H9 (cell line): ENCODE results near the gene CORO2B. TPM values are rescaled to one million over a fixed set of nuclear protein-coding genes. Genes with fewer than 3 reads are reported as not detected.

ENCODE experiments used
- DNase-seq: peaks from one replicate; pipeline ENCODE4 v3.0.0-alpha.2; 2017
- H2AFZ ChIP-seq: one replicate; pipeline ENCODE4 v1.6.1; 2013; ENCODE audit warnings: mild to moderate bottlenecking, low read length, control low read depth, moderate library complexity
- H2AK5ac ChIP-seq: 2 replicates; pipeline ENCODE4 v1.6.1; 2013; ENCODE audit warnings: low read length, control low read depth, mixed read lengths; ENCODE audit not compliant: insufficient read length
- H2BK120ac ChIP-seq: one replicate; pipeline ENCODE4 v1.6.1; 2013; ENCODE audit warnings: low read depth, mild to moderate bottlenecking, low read length, control low read depth, inconsistent platforms; ENCODE audit not compliant: poor library complexity, severe bottlenecking
- H2BK12ac ChIP-seq: 2 replicates; pipeline ENCODE4 v1.6.1; 2013; ENCODE audit warnings: low read length, control low read depth, mixed read lengths, low read depth; ENCODE audit not compliant: insufficient read length
- H2BK15ac ChIP-seq: 2 replicates; pipeline ENCODE4 v1.6.1; 2013; ENCODE audit warnings: low read depth, low read length, control low read depth
- H2BK20ac ChIP-seq: one replicate; pipeline ENCODE4 v1.6.1; 2013; ENCODE audit warnings: low read depth, mild to moderate bottlenecking, low read length, control low read depth, inconsistent platforms; ENCODE audit not compliant: poor library complexity, severe bottlenecking
- H2BK5ac ChIP-seq: 2 replicates; pipeline ENCODE4 v1.6.1; 2013; ENCODE audit warnings: low read length, control low read depth, mixed read lengths; ENCODE audit not compliant: insufficient read length
- H3K14ac ChIP-seq: 2 replicates; pipeline ENCODE4 v1.6.1; 2013; ENCODE audit warnings: low read length, control low read depth; ENCODE audit not compliant: insufficient read depth
- H3K18ac ChIP-seq: 2 replicates; pipeline ENCODE4 v1.6.1; 2013; ENCODE audit warnings: low read depth, mild to moderate bottlenecking, mixed read lengths, low read length, control low read depth; ENCODE audit not compliant: insufficient read length
- H3K23ac ChIP-seq: 2 replicates; pipeline ENCODE4 v1.6.1; 2013; ENCODE audit warnings: low read length, control low read depth, mixed read lengths, low read depth; ENCODE audit not compliant: insufficient read length
- H3K23me2 ChIP-seq: 2 replicates; pipeline ENCODE4 v1.6.1; 2013; ENCODE audit warnings: low read depth, mild to moderate bottlenecking, mixed read lengths, low read length, control low read depth; ENCODE audit not compliant: insufficient read length, poor library complexity, severe bottlenecking
- H3K27ac ChIP-seq: 2 replicates; pipeline ENCODE4 v1.5.1; 2013; ENCODE audit warnings: low read length, control low read depth, mixed read lengths, low read depth; ENCODE audit not compliant: insufficient read length
- H3K27me3 ChIP-seq: 2 replicates; pipeline ENCODE4 v1.6.1; 2013; ENCODE audit warnings: low read length, control low read depth, inconsistent platforms; ENCODE audit not compliant: insufficient read depth
- H3K4ac ChIP-seq: 2 replicates; pipeline ENCODE4 v1.6.1; 2013; ENCODE audit warnings: low read depth, mild to moderate bottlenecking, control low read depth, inconsistent platforms, low read length, moderate library complexity
- H3K4me1 ChIP-seq: 2 replicates; pipeline ENCODE4 v1.6.1; 2013; ENCODE audit warnings: low read length, control low read depth, inconsistent platforms; ENCODE audit not compliant: insufficient read depth
- H3K4me2 ChIP-seq: 2 replicates; pipeline ENCODE4 v1.6.1; 2013; ENCODE audit warnings: low read length, control low read depth, mixed read lengths; ENCODE audit not compliant: insufficient read length, insufficient read depth
- H3K56ac ChIP-seq: 2 replicates; pipeline ENCODE4 v1.6.1; 2013; ENCODE audit warnings: low read depth, mild to moderate bottlenecking, mixed read lengths, low read length, control low read depth; ENCODE audit not compliant: insufficient read length
- H3K79me1 ChIP-seq: 2 replicates; pipeline ENCODE4 v1.6.1; 2013; ENCODE audit warnings: low read depth, mild to moderate bottlenecking, moderate library complexity, low read length, control low read depth, inconsistent platforms; ENCODE audit not compliant: insufficient read depth, poor library complexity, severe bottlenecking
- H3K79me2 ChIP-seq: 2 replicates; pipeline ENCODE4 v1.6.1; 2013; ENCODE audit warnings: low read length, control low read depth, inconsistent platforms; ENCODE audit not compliant: insufficient read depth
- H3K9ac ChIP-seq: 2 replicates; pipeline ENCODE4 v1.6.1; 2013; ENCODE audit warnings: low read length, control low read depth, mixed read lengths; ENCODE audit not compliant: insufficient read length; ENCODE audit errors: extremely low read depth
- H3K9me3 ChIP-seq: one replicate; pipeline ENCODE4 v1.6.1; 2013; ENCODE audit warnings: low read depth, low read length, inconsistent platforms; ENCODE audit not compliant: control insufficient read depth
- H3T11ph ChIP-seq: one replicate; pipeline ENCODE4 v1.6.1; 2013; ENCODE audit warnings: mild to moderate bottlenecking, low read length, control low read depth, inconsistent platforms
- H4K20me1 ChIP-seq: one replicate; pipeline ENCODE4 v1.6.1; 2013; ENCODE audit not compliant: control insufficient read depth, insufficient read length, insufficient read depth
- H4K5ac ChIP-seq: 2 replicates; pipeline ENCODE4 v1.6.1; 2013; ENCODE audit warnings: low read depth, mild to moderate bottlenecking, mixed read lengths, low read length, control low read depth; ENCODE audit not compliant: insufficient read length
- H4K8ac ChIP-seq: replicated peaks from 2 replicates; pipeline ENCODE4 v1.6.1; 2013; ENCODE audit warnings: low read length, control low read depth, mixed read lengths, low read depth; ENCODE audit not compliant: insufficient read length
- H4K91ac ChIP-seq: 2 replicates; pipeline ENCODE4 v1.6.1; 2013; ENCODE audit warnings: low read depth, mild to moderate bottlenecking, moderate library complexity, mixed read lengths, low read length, control low read depth; ENCODE audit not compliant: insufficient read length
- H3K27ac Mint-ChIP-seq, 3 experiments: 2 replicates in 2 of 3; 3 replicates in 1 of 3; pipeline ENCODE4 v1.8.0; 2020 to 2021; ENCODE audit warnings: mixed read lengths in 3 of 3, mild to moderate bottlenecking in 1 of 3, moderate library complexity in 1 of 3
- H3K27me3 Mint-ChIP-seq: 2 replicates; pipeline ENCODE4 v1.8.0; 2021; ENCODE audit warnings: low read depth, mild to moderate bottlenecking, moderate library complexity, mixed read lengths
- H3K36me3 Mint-ChIP-seq, 3 experiments: 2 replicates in 2 of 3; 3 replicates in 1 of 3; pipeline ENCODE4 v1.8.0; 2020 to 2021; ENCODE audit warnings: low read depth in 3 of 3, mixed read lengths in 3 of 3; ENCODE audit not compliant: insufficient read depth in 1 of 3
- H3K4me1 Mint-ChIP-seq, 2 experiments: 2 replicates each; pipeline ENCODE4 v1.8.0; 2020; ENCODE audit warnings: mixed read lengths in 2 of 2
- H3K4me3 Mint-ChIP-seq, 2 experiments: 2 replicates in 1 of 2; 3 replicates in 1 of 2; pipeline ENCODE4 v1.8.0; 2020 to 2021; ENCODE audit warnings: mild to moderate bottlenecking in 2 of 2, mixed read lengths in 2 of 2, moderate library complexity in 1 of 2
- H3K9me3 Mint-ChIP-seq, 2 experiments: 2 replicates in 1 of 2; 3 replicates in 1 of 2; pipeline ENCODE4 v1.8.0; 2020; ENCODE audit warnings: mild to moderate bottlenecking in 2 of 2, mixed read lengths in 2 of 2, moderate library complexity in 1 of 2
- WGBS: extraction: QIAGEN DNeasy Blood & Tissue Kit; methylation state at CpG from one replicate; pipeline ENCODE4 v1.1.7; 2013; ENCODE audit warnings: missing lambda C conversion rate, low lambda C conversion rate, mixed read lengths; ENCODE audit not compliant: insufficient read length; ENCODE audit errors: extremely low coverage; 5-methylcytosine and 5-hydroxymethylcytosine counted together
- total RNA-seq: library from RNA; stranded (reverse); gene quantifications from 2 replicates; pipeline ENCODE4 v1.2.1, GENCODE V29; 2021
- TF ChIP-seq, protein P1 (sequence below): fragments of 200-600 bp; sonication (generic); conservative IDR thresholded peaks from 3 replicates; pipeline ENCODE4 v1.8.0; 2021; ENCODE audit warnings: antibody characterized with exemption, mild to moderate bottlenecking

The CORO2B gene
- total RNA-seq, 1 experiment from 2014 or later: 3.1 TPM

DNA sequence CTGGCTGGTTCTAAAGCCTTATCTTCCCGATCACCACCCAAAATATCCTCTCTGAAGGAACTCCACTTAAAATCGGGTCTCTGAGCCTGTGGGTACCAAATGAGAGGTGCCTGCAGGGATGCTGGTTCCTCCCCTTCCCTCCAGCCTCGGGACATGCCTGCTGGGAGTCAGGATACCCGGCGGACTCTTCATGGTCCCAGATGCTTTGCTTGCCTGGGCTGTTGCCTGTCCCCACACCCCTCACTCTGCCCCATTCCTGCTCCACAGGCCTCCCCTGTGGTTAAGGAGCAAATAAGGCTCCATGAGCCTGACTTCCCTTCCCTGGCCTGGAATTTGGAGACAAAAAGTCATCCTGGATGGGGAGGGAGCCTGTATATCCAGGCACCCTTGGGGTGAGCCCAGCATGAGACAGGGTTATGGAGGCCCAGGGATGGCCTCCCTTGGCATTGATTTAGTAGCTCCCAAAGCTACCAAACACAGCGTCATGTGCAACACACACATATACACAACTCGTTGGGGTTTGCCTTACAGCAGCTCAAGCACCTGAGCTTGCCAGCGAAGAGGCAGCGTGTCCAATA lies 12.3 kb upstream of the CORO2B start:
- Mint-ChIP-seq H3K9me3 (peaks cover 3% of the 10 kb centered on the region in 2 experiments; a peak in 2 of 5 replicates), H3K27ac (no peak overlapping the region), H3K36me3 (no peaks in the 10 kb centered on the region), H3K4me1 (peaks cover 38 to 50% of the 10 kb centered on the region in 2 experiments), H3K4me3 (no peak overlapping the region), H3K27me3 (peaks cover 6% of the 10 kb centered on the region)
- H3K9ac ChIP-seq: no peak overlapping the region
- TF ChIP-seq, protein P1, sequence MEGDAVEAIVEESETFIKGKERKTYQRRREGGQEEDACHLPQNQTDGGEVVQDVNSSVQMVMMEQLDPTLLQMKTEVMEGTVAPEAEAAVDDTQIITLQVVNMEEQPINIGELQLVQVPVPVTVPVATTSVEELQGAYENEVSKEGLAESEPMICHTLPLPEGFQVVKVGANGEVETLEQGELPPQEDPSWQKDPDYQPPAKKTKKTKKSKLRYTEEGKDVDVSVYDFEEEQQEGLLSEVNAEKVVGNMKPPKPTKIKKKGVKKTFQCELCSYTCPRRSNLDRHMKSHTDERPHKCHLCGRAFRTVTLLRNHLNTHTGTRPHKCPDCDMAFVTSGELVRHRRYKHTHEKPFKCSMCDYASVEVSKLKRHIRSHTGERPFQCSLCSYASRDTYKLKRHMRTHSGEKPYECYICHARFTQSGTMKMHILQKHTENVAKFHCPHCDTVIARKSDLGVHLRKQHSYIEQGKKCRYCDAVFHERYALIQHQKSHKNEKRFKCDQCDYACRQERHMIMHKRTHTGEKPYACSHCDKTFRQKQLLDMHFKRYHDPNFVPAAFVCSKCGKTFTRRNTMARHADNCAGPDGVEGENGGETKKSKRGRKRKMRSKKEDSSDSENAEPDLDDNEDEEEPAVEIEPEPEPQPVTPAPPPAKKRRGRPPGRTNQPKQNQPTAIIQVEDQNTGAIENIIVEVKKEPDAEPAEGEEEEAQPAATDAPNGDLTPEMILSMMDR: no peak
- H4K8ac ChIP-seq: no peak overlapping the region
- no peaks in the 10 kb centered on the region for H3K79me1 ChIP-seq
- peaks cover 12% of the 10 kb centered on the region; the same call in 1 of the 2 replicates for H3K4me1 ChIP-seq
- DNase-seq: no peak
- WGBS: no CpG with 5 or more reads among the region's 9 CpGs
- no peak overlapping the region for H2BK12ac ChIP-seq
- no peaks in the 10 kb centered on the region for H4K20me1 ChIP-seq
- no peak overlapping the region for H3K23ac ChIP-seq
- no peak overlapping the region for H4K5ac ChIP-seq
- H2AK5ac ChIP-seq: no peak overlapping the region
- no peaks in the 10 kb centered on the region for H3K23me2 ChIP-seq
- no peak overlapping the region for H2BK20ac ChIP-seq
- H3T11ph ChIP-seq: no peak overlapping the region
- no peak overlapping the region for H3K4ac ChIP-seq
- H3K79me2 ChIP-seq: no peaks in the 10 kb centered on the region
- no peak overlapping the region for H3K56ac ChIP-seq
- H3K18ac ChIP-seq: no peak overlapping the region
- H3K9me3 ChIP-seq: no peaks in the 10 kb centered on the region
- no peak overlapping the region for H2BK120ac ChIP-seq
- no peak overlapping the region for H3K4me2 ChIP-seq
- H3K27me3 ChIP-seq: no peaks in the 10 kb centered on the region; the same call in 1 of the 2 replicates
- no peak overlapping the region for H2BK5ac ChIP-seq
- no peak overlapping the region; the same call in 1 of the 2 replicates for H3K14ac ChIP-seq
- H4K91ac ChIP-seq: no peak overlapping the region
- no peak overlapping the region for H3K27ac ChIP-seq
- H2AFZ ChIP-seq: no peak overlapping the region
- no peak overlapping the region for H2BK15ac ChIP-seq
